T-helper 1 cell (primary cell): ENCODE measurements around the gene PREPL.
"Not testable (repeated sequence)": the region's sequence is repeated elsewhere in the genome, so short reads cannot be mapped to it uniquely, and the experiment has no call there.

Experiments used
- DNase-seq, 5 donors: peaks; one replicate each; pipeline ENCODE4 v3.0.0-alpha.2; 2012 to 2020

PREPL gene

DNA sequence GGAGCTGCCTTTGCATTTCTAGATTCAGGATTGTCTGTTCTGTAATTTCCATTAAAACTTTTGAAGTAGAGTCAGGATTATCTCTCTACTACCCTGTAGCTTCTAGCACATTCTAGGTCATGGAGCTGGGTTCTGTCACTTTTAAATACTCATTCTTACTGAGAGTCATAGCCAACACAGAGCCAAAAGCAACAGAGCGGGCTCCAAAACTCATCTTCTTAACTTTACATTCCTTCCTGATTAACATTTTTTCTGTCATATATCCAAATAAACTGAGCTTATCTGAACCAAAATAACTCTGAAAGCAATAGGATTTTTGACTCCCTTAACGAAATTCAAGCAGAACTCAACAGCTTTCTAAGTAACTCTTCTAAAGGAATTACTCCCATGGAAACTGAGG is 12.9 kb downstream of the PREPL start:
- no peak for DNase-seq

DNA sequence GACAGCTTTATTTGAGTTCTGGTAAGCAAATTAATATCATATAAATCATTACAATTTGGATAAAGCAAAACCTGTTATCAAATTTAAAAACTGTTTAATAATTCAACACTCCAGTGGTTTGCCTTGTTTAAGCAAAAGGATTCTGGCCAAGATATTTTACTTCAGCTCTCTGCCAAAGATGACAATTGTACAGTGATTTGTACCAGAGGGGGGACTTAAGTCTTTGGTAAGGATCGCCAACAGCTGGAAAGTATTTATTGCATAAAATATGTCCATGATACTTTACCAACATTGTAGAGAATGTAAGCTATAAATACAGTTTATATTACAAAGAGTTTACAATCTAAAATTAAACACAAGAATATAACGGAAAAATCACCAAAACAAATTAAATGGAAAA is 13.8 kb downstream of the PREPL start:
- no peak for DNase-seq

GRCh38 chr2:44342854-44343253 is 18.4 kb downstream of the PREPL start:
- peak in 2 of 5 donors; percentile 4 to 12 for DNase-seq

- no peak for DNase-seq
These were observed 25.3 kb downstream of the PREPL start for GRCh38 chr2:44335806-44336538.

DNA sequence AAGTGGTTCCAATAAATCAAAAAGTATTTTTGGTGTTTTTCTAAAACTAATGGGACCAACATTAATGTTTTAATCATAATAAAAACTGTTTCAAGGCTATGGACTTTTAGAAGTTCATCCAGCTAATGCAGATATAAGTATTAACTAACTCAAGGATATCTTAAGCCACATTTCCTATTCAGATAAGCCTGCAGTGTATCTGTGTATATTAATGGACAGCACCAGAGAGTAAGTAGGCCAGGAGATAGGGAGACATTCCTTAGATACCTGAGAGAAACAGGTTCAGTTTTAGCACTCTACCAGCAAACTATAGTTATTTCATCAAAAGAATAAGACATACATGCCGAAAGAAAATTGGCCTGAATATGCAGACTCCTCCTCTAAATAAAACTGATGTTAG is 27.3 kb downstream of the PREPL start:
- DNase-seq, result no peak

DNA sequence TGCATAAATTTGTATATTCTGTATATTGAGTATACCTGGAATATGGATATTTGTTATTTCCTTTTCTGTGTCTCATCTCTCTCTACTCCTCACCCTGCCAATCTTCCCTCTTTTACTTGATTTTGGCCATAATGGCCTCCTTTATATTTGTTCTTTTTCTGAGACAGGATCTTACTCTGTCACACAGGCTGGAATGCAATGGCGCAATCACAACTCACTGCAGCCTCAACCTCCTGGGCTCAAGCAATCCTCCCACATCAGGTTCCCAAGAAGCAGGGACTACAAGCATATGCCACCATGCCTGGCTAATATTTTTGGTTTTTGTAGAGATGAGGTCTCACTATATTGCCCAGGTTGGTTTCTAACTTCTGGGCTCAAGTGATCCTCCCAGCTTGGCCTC is 30.5 kb downstream of the PREPL start:
- DNase-seq, result no peak

- DNase-seq, result no peak
These were observed 32.0 kb downstream of the PREPL start for GRCh38 chr2:44329343-44329742.

GRCh38 chr2:44328750-44329149 is 32.5 kb downstream of the PREPL start:
- DNase-seq, result no peak

DNA sequence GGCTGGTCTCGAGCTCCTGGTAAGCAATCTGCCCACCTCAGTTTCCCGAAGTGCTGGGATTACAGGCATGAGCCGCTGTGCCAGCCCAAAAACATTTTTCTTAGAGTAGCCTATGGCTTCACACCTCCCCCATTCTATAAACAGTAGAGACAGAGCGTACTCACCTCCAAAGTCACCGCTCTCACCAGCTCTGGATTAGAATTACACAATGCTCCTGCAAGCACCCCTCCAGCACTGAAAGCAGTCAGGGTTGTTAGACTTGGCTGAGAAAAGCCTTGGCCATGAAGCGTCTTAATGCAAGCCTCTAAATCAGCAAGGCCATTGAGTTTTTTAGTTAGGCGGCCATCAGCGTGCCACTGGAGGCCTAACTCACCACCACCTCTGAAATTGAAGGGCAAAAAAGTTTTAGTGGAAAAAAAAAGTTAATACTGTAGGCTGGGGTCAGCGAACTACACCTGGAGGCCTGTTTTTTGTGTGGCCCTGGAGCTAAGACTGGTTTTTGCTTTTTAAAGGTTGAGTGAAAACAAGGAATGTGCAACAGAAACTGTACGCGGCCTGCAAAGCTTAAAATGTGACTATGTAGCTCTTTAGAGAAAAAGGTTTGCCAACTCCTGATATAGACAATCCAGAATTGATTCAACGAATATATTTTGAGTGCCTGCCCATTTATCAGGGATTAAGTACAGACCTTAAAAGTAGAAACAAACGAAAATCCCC is 34.6 kb downstream of the PREPL start:
- DNase-seq, result no peak

DNA sequence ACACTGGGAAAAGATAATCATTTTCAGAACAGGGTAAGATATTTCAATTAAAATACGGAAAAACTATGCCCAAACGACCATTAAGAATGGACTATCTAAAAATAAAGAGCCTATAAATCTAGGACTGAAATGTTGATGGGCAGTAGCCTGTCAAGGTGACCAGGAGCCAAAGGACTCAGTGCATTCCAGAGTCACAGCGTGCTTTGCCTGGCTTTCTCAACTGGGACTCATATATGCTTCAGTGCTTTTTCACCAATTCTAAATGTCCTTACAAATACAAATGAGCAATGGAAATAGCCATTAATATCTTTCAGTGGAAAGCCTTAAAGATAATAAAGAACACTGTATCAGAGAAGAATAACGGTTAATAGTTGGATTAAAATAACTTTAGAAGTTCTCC is 35.4 kb downstream of the PREPL start:
- no peak for DNase-seq

DNA sequence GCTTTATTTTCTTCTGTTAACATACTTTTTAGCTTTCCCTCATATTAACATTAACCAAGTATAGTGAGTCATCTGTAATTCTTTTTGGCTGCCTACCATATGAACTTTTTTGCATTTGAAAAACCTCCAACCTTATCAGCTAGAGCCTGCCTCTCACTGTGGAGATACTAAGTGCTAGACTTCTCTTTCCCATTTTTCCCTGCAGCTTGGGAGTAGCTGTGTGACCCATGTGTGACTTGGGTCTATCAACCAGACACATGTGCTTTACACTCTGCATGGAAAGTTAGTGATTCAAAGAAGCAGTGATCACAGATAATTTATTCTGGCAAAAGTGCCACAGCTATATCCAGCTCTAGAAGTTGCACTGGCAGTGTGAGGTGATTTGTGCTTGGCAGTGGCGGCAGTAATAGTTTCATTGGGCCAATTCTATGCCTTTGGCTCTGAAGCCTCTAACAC is 36.3 kb downstream of the PREPL start:
- DNase-seq, result no peak

GRCh38 chr2:44321360-44321759 is 39.9 kb downstream of the PREPL start:
- DNase-seq, result no peak

DNA sequence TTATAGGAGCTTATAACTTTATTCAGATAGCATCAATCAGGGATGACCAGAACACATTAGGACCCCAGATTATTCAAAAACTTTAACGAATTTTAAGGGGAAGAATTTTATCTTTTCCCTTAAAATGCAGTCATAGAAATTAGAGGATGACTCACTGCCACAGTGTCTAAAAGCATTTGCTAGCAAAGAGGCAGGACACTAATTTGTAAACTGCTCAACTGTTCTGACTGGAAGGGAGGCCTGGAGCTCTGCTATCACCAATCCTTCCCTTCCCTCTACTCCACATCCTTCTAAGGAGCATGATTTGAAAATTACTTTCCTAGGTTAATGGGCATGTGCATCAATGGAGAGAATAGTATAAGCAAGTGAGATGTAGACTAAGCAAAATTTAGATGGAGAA is 40.5 kb downstream of the PREPL start:
- no peak for DNase-seq

- DNase-seq, result no peak
These were observed 45.3 kb downstream of the PREPL start for GRCh38 chr2:44315945-44316344.

GRCh38 chr2:44314362-44314761 is 46.9 kb downstream of the PREPL start:
- DNase-seq, result no peak

DNA sequence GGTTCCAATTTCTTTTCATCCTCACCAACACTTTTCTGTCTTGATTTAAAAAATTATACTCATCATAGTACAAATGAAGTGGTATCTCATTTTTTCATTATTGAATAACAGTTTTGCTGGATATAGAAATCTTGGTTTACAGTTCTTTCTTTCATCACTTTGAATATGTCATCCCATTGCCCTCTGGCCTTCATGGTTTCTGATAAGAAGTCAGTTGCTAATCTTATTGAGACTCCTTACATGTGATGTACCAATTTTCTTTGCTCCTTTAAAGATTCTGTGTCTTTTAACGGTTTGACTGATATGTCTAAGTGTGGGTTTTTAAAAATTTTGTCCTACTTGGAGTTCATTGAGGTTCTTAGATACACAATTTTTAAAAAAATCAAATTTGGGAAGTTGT is 51.0 kb downstream of the PREPL start:
- DNase-seq, result no peak

GRCh38 chr2:44305882-44306281 is 55.4 kb downstream of the PREPL start:
- DNase-seq, result no peak

GRCh38 chr2:44304258-44304657 is 57.0 kb downstream of the PREPL start:
- DNase-seq, result no peak

- not testable (repeated sequence) for DNase-seq
These were observed 57.5 kb downstream of the PREPL start for GRCh38 chr2:44303766-44304165.

DNA sequence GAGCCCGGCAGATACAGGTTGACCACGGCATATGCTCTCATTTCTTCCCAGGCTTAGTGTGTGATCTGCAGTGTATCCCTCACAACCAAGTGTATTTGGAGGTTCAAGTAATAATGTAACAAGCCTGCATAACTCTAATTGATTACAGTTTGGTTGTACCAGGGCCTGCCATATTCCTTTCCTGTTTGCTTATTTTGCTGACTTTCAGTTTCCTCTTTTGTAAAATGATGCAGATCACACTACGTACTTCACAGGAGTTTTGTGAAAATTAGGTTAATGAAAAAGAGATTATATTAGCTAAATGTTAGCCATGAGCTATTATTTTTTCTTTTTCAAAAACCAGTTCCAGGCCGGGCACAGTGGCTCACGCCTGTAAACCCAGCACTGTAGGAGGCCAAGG is 60.2 kb downstream of the PREPL start:
- no peak for DNase-seq

GRCh38 chr2:44299635-44300034 is 61.7 kb downstream of the PREPL start:
- no peak for DNase-seq

GRCh38 chr2:44297431-44297830 is 63.9 kb downstream of the PREPL start:
- no peak for DNase-seq

DNA sequence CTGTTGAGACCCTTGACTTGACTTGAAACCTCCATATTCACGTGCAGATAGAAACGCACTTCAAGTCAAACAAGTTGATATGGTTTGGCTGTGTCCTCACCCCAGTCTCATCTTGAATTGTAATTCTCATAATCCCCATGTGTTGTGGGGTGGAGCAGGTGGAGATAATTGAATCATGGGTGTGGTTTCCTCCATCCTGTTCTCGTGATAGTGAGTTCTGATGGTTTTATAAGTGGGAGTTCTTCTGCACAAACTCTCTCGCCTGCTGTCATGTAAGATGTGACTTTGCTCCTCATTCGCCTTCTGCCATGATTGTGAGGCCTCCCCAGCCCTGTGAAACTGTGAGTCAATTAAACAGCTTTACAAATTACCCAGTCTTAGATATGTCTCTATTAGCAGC is 64.6 kb downstream of the PREPL start:
- DNase-seq, result no peak

GRCh38 chr2:44295633-44296359 is 65.5 kb downstream of the PREPL start:
- DNase-seq, result no peak
